ENCODE measurements around the gene HOXB9. TPM values are rescaled to one million over a fixed set of nuclear protein-coding genes. Genes with fewer than 3 reads are reported as not detected.
A peak's percentile ranks its signal among the peaks of the same experiment; 100 is the strongest.

Gene HOXB9
- total and polyA plus RNA-seq, 8 donors: 0.25 TPM; not detected in 7

GRCh38 chr17:48611213-48611612 lies 14.9 kb downstream of the HOXB9 start:
- ATAC-seq: peak in 1 of 4 donors; percentile 7
- intact Hi-C loops (cut with DNase I): loop anchor here in 1 of 3 donors (10.0 kb wide), 1 partner anchor 466 kb away; no protein-coding TSS in a partner anchor
- Histone ChIP-seq H3K9me3 (no peaks in the 10 kb centered on the region), H3K27ac (no peak overlapping the region), H3K4me1 (peaks cover 0 to 5% (median 0%) of the 10 kb centered on the region in 3 donors), H3K36me3 (no peaks in the 10 kb centered on the region), H3K27me3 (peaks cover 4 to 70% (median 10%) of the 10 kb centered on the region in 4 donors), H3K4me3 (peak overlapping the region in 3 of 4 donors; percentile 21 to 62 (median 40))
- FAIRE-seq: no peak
- no peak for DNase-seq
- 12% methylated on average over 22 of the region's 22 CpGs for WGBS, 2 donors
- TF ChIP-seq, protein P1, sequence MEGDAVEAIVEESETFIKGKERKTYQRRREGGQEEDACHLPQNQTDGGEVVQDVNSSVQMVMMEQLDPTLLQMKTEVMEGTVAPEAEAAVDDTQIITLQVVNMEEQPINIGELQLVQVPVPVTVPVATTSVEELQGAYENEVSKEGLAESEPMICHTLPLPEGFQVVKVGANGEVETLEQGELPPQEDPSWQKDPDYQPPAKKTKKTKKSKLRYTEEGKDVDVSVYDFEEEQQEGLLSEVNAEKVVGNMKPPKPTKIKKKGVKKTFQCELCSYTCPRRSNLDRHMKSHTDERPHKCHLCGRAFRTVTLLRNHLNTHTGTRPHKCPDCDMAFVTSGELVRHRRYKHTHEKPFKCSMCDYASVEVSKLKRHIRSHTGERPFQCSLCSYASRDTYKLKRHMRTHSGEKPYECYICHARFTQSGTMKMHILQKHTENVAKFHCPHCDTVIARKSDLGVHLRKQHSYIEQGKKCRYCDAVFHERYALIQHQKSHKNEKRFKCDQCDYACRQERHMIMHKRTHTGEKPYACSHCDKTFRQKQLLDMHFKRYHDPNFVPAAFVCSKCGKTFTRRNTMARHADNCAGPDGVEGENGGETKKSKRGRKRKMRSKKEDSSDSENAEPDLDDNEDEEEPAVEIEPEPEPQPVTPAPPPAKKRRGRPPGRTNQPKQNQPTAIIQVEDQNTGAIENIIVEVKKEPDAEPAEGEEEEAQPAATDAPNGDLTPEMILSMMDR (IDR thresholded peaks at IDR 0.05): no peak

- ATAC-seq (peak; percentile 54 to 63 (median 59)), FAIRE-seq (no peak), DNase-seq (peak in 3 of 6 donors; percentile 50 to 76 (median 70))
- Histone ChIP-seq H3K36me3 (no peaks in the 10 kb centered on the region), H3K27me3 (peaks cover 2 to 71% (median 12%) of the 10 kb centered on the region in 4 donors), H3K27ac (peak within 1 kb of the TSS in 1 of 4 donors; percentile 19), H3K4me3 (peak within 1 kb of the TSS; percentile 18 to 62 (median 30)), H3K4me1 (peaks cover 0 to 5% (median 0%) of the 10 kb centered on the region in 3 donors), H3K9me3 (no peaks in the 10 kb centered on the region)
- 3% methylated on average over 69 to 79 of the region's 79 CpGs for WGBS, 2 donors
- intact Hi-C loops (cut with DNase I): loop anchor here in 1 of 3 donors (10.0 kb wide), 1 partner anchor 466 kb away; no protein-coding TSS in a partner anchor
- TF ChIP-seq, protein P1 (IDR thresholded peaks at IDR 0.05): no peak
These were observed 15.6 kb downstream of the HOXB9 start, which contains the start of gene HOXB7 for GRCh38 chr17:48610282-48611211. HOXB7 (minus strand) TSS chr17:48611017; CDS start chr17:48610918, 99 bp downstream.

DNA sequence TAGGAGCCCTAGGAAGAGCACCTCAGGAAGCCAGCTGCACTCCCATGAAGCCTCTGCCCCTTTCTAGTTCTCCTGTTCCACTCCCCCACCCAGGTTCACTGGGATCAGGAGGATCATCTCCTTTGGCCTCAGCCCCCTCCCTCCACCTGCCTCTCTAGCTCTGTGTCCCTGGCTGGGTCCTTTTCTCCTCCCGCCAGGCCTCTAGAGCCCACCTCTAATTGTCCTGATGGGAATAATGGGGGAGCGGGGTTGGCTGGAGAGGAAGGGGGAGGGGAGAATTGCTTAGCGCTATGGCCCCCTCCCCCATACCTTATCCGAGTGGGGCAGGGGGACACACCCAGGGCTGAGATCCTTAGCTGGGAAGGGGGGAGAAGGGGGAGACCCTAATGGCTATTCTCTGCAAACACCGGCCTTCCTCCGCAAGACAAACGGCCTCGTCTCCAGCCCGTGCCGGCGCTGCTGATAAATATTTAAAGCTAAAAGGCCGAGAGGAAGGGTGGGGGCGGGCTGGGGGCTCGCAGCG lies 16.3 kb downstream of the HOXB9 start:
- WGBS, 2 donors: 6 to 8% methylated on average over 11 to 15 of the region's 15 CpGs
- no peak for DNase-seq
- peaks cover 0 to 79% (median 16%) of the 10 kb centered on the region in 4 donors for H3K27me3 ChIP-seq
- H3K27ac ChIP-seq: no peak overlapping the region
- intact Hi-C loops (cut with DNase I): loop anchor here in 1 of 3 donors (10.0 kb wide), 1 partner anchor 465 kb away; no protein-coding TSS in a partner anchor
- ATAC-seq: no peak
- H3K9me3 ChIP-seq: no peaks in the 10 kb centered on the region
- TF ChIP-seq, protein P1 (IDR thresholded peaks at IDR 0.05): no peak
- H3K4me1 ChIP-seq: peaks cover 0 to 5% (median 0%) of the 10 kb centered on the region in 3 donors
- no peaks in the 10 kb centered on the region for H3K36me3 ChIP-seq
- H3K4me3 ChIP-seq: peak overlapping the region; percentile 18 to 62 (median 30)
- FAIRE-seq: no peak

DNA sequence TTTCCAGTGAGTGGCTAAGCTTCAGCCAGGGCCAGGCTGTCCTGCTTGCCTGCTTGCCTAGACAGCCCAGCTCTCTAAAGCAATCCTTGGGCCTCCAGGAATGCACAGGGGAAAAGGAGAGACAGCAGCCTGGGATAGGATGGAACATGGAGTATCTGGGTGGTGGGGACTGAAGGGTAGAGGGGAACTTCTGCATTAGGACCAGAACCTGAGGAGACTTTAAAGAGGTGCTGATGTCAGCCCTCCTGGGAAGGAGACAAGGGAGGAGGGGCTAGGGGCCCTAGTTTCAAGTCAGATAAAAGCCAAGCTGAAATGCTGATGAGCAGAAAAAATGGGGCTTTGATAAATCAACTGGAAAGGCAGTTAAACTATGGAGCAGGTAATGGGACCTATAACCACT lies 17.1 kb downstream of the HOXB9 start:
- DNase-seq (no peak), ATAC-seq (no peak), FAIRE-seq (no peak)
- Histone ChIP-seq H3K27ac (no peak overlapping the region), H3K4me1 (peaks cover 0 to 5% (median 0%) of the 10 kb centered on the region in 3 donors), H3K27me3 (peaks cover 0 to 82% (median 18%) of the 10 kb centered on the region in 4 donors), H3K36me3 (no peaks in the 10 kb centered on the region), H3K9me3 (no peaks in the 10 kb centered on the region), H3K4me3 (no peak overlapping the region)
- TF ChIP-seq, protein P1 (IDR thresholded peaks at IDR 0.05): no peak
- intact Hi-C loops (cut with DNase I): no loop called here

Measured in pancreas (tissue), 10 donors.